H9 (cell line): Measurements from ENCODE around the gene MED29. TPM values are rescaled to one million over a fixed set of nuclear protein-coding genes. Genes with fewer than 3 reads are reported as not detected.

Experiments used
- DNase-seq: peaks from one replicate; pipeline ENCODE4 v3.0.0-alpha.2; 2017
- H2AFZ ChIP-seq: one replicate; pipeline ENCODE4 v1.6.1; 2013; ENCODE audit warnings: mild to moderate bottlenecking, low read length, control low read depth, moderate library complexity
- H2AK5ac ChIP-seq: 2 replicates; pipeline ENCODE4 v1.6.1; 2013; ENCODE audit warnings: low read length, control low read depth, mixed read lengths; ENCODE audit not compliant: insufficient read length
- H2BK120ac ChIP-seq: one replicate; pipeline ENCODE4 v1.6.1; 2013; ENCODE audit warnings: low read depth, mild to moderate bottlenecking, low read length, control low read depth, inconsistent platforms; ENCODE audit not compliant: poor library complexity, severe bottlenecking
- H2BK12ac ChIP-seq: 2 replicates; pipeline ENCODE4 v1.6.1; 2013; ENCODE audit warnings: low read length, control low read depth, mixed read lengths, low read depth; ENCODE audit not compliant: insufficient read length
- H2BK15ac ChIP-seq: 2 replicates; pipeline ENCODE4 v1.6.1; 2013; ENCODE audit warnings: low read depth, low read length, control low read depth
- H2BK20ac ChIP-seq: one replicate; pipeline ENCODE4 v1.6.1; 2013; ENCODE audit warnings: low read depth, mild to moderate bottlenecking, low read length, control low read depth, inconsistent platforms; ENCODE audit not compliant: poor library complexity, severe bottlenecking
- H2BK5ac ChIP-seq: 2 replicates; pipeline ENCODE4 v1.6.1; 2013; ENCODE audit warnings: low read length, control low read depth, mixed read lengths; ENCODE audit not compliant: insufficient read length
- H3K14ac ChIP-seq: 2 replicates; pipeline ENCODE4 v1.6.1; 2013; ENCODE audit warnings: low read length, control low read depth; ENCODE audit not compliant: insufficient read depth
- H3K18ac ChIP-seq: 2 replicates; pipeline ENCODE4 v1.6.1; 2013; ENCODE audit warnings: low read depth, mild to moderate bottlenecking, mixed read lengths, low read length, control low read depth; ENCODE audit not compliant: insufficient read length
- H3K23ac ChIP-seq: 2 replicates; pipeline ENCODE4 v1.6.1; 2013; ENCODE audit warnings: low read length, control low read depth, mixed read lengths, low read depth; ENCODE audit not compliant: insufficient read length
- H3K23me2 ChIP-seq: 2 replicates; pipeline ENCODE4 v1.6.1; 2013; ENCODE audit warnings: low read depth, mild to moderate bottlenecking, mixed read lengths, low read length, control low read depth; ENCODE audit not compliant: insufficient read length, poor library complexity, severe bottlenecking
- H3K27ac ChIP-seq: 2 replicates; pipeline ENCODE4 v1.5.1; 2013; ENCODE audit warnings: low read length, control low read depth, mixed read lengths, low read depth; ENCODE audit not compliant: insufficient read length
- H3K27me3 ChIP-seq: 2 replicates; pipeline ENCODE4 v1.6.1; 2013; ENCODE audit warnings: low read length, control low read depth, inconsistent platforms; ENCODE audit not compliant: insufficient read depth
- H3K4ac ChIP-seq: 2 replicates; pipeline ENCODE4 v1.6.1; 2013; ENCODE audit warnings: low read depth, mild to moderate bottlenecking, control low read depth, inconsistent platforms, low read length, moderate library complexity
- H3K4me1 ChIP-seq: 2 replicates; pipeline ENCODE4 v1.6.1; 2013; ENCODE audit warnings: low read length, control low read depth, inconsistent platforms; ENCODE audit not compliant: insufficient read depth
- H3K4me2 ChIP-seq: 2 replicates; pipeline ENCODE4 v1.6.1; 2013; ENCODE audit warnings: low read length, control low read depth, mixed read lengths; ENCODE audit not compliant: insufficient read length, insufficient read depth
- H3K56ac ChIP-seq: 2 replicates; pipeline ENCODE4 v1.6.1; 2013; ENCODE audit warnings: low read depth, mild to moderate bottlenecking, mixed read lengths, low read length, control low read depth; ENCODE audit not compliant: insufficient read length
- H3K79me1 ChIP-seq: 2 replicates; pipeline ENCODE4 v1.6.1; 2013; ENCODE audit warnings: low read depth, mild to moderate bottlenecking, moderate library complexity, low read length, control low read depth, inconsistent platforms; ENCODE audit not compliant: insufficient read depth, poor library complexity, severe bottlenecking
- H3K79me2 ChIP-seq: 2 replicates; pipeline ENCODE4 v1.6.1; 2013; ENCODE audit warnings: low read length, control low read depth, inconsistent platforms; ENCODE audit not compliant: insufficient read depth
- H3K9ac ChIP-seq: 2 replicates; pipeline ENCODE4 v1.6.1; 2013; ENCODE audit warnings: low read length, control low read depth, mixed read lengths; ENCODE audit not compliant: insufficient read length; ENCODE audit errors: extremely low read depth
- H3K9me3 ChIP-seq: one replicate; pipeline ENCODE4 v1.6.1; 2013; ENCODE audit warnings: low read depth, low read length, inconsistent platforms; ENCODE audit not compliant: control insufficient read depth
- H3T11ph ChIP-seq: one replicate; pipeline ENCODE4 v1.6.1; 2013; ENCODE audit warnings: mild to moderate bottlenecking, low read length, control low read depth, inconsistent platforms
- H4K20me1 ChIP-seq: one replicate; pipeline ENCODE4 v1.6.1; 2013; ENCODE audit not compliant: control insufficient read depth, insufficient read length, insufficient read depth
- H4K5ac ChIP-seq: 2 replicates; pipeline ENCODE4 v1.6.1; 2013; ENCODE audit warnings: low read depth, mild to moderate bottlenecking, mixed read lengths, low read length, control low read depth; ENCODE audit not compliant: insufficient read length
- H4K8ac ChIP-seq: replicated peaks from 2 replicates; pipeline ENCODE4 v1.6.1; 2013; ENCODE audit warnings: low read length, control low read depth, mixed read lengths, low read depth; ENCODE audit not compliant: insufficient read length
- H4K91ac ChIP-seq: 2 replicates; pipeline ENCODE4 v1.6.1; 2013; ENCODE audit warnings: low read depth, mild to moderate bottlenecking, moderate library complexity, mixed read lengths, low read length, control low read depth; ENCODE audit not compliant: insufficient read length
- H3K27ac Mint-ChIP-seq, 3 experiments: 2 replicates in 2 of 3; 3 replicates in 1 of 3; pipeline ENCODE4 v1.8.0; 2020 to 2021; ENCODE audit warnings: mixed read lengths in 3 of 3, mild to moderate bottlenecking in 1 of 3, moderate library complexity in 1 of 3
- H3K27me3 Mint-ChIP-seq: 2 replicates; pipeline ENCODE4 v1.8.0; 2021; ENCODE audit warnings: low read depth, mild to moderate bottlenecking, moderate library complexity, mixed read lengths
- H3K36me3 Mint-ChIP-seq, 3 experiments: 2 replicates in 2 of 3; 3 replicates in 1 of 3; pipeline ENCODE4 v1.8.0; 2020 to 2021; ENCODE audit warnings: low read depth in 3 of 3, mixed read lengths in 3 of 3; ENCODE audit not compliant: insufficient read depth in 1 of 3
- H3K4me1 Mint-ChIP-seq, 2 experiments: 2 replicates each; pipeline ENCODE4 v1.8.0; 2020; ENCODE audit warnings: mixed read lengths in 2 of 2
- H3K4me3 Mint-ChIP-seq, 2 experiments: 2 replicates in 1 of 2; 3 replicates in 1 of 2; pipeline ENCODE4 v1.8.0; 2020 to 2021; ENCODE audit warnings: mild to moderate bottlenecking in 2 of 2, mixed read lengths in 2 of 2, moderate library complexity in 1 of 2
- H3K9me3 Mint-ChIP-seq, 2 experiments: 2 replicates in 1 of 2; 3 replicates in 1 of 2; pipeline ENCODE4 v1.8.0; 2020; ENCODE audit warnings: mild to moderate bottlenecking in 2 of 2, mixed read lengths in 2 of 2, moderate library complexity in 1 of 2
- WGBS: extraction: QIAGEN DNeasy Blood & Tissue Kit; methylation state at CpG from one replicate; pipeline ENCODE4 v1.1.7; 2013; ENCODE audit warnings: missing lambda C conversion rate, low lambda C conversion rate, mixed read lengths; ENCODE audit not compliant: insufficient read length; ENCODE audit errors: extremely low coverage; 5-methylcytosine and 5-hydroxymethylcytosine counted together
- total RNA-seq: library from RNA; stranded (reverse); gene quantifications from 2 replicates; pipeline ENCODE4 v1.2.1, GENCODE V29; 2021
- TF ChIP-seq, protein P1 (sequence below): fragments of 200-600 bp; sonication (generic); conservative IDR thresholded peaks from 3 replicates; pipeline ENCODE4 v1.8.0; 2021; ENCODE audit warnings: antibody characterized with exemption, mild to moderate bottlenecking

The MED29 gene
- total RNA-seq, 1 experiment from 2014 or later, result 48.3 TPM

- Histone ChIP-seq H3K79me2 (no peaks in the 10 kb centered on the region), H3K9ac (no peak overlapping the region), H2BK120ac (no peak overlapping the region), H3K56ac (no peak overlapping the region), H3K4ac (no peak overlapping the region), H3K23me2 (no peaks in the 10 kb centered on the region), H3K9me3 (no peaks in the 10 kb centered on the region), H3K27ac (no peak overlapping the region), H3K27me3 (no peaks in the 10 kb centered on the region), H3K23ac (no peak overlapping the region), H3T11ph (no peak overlapping the region), H4K8ac (no peak overlapping the region), H3K79me1 (no peaks in the 10 kb centered on the region), H4K91ac (no peak overlapping the region), H3K18ac (no peak overlapping the region), H2BK5ac (no peak overlapping the region), H2BK15ac (no peak overlapping the region), H2BK12ac (no peak overlapping the region), H3K14ac (no peak overlapping the region), H4K5ac (no peak overlapping the region), H4K20me1 (no peaks in the 10 kb centered on the region), H2AK5ac (no peak overlapping the region), H2AFZ (no peak overlapping the region), H3K4me1 (no peaks in the 10 kb centered on the region), H3K4me2 (no peak overlapping the region), H2BK20ac (no peak overlapping the region)
- Mint-ChIP-seq H3K4me1 (no peaks in the 10 kb centered on the region), H3K27me3 (no peaks in the 10 kb centered on the region; the same call in none of the 2 replicates), H3K4me3 (no peak overlapping the region), H3K27ac (no peak overlapping the region), H3K9me3 (no peaks in the 10 kb centered on the region), H3K36me3 (peaks cover 21 to 72% (median 56%) of the 10 kb centered on the region in 3 experiments; a peak in 6 of 7 replicates)
- DNase-seq, result no peak
- TF ChIP-seq, protein P1, sequence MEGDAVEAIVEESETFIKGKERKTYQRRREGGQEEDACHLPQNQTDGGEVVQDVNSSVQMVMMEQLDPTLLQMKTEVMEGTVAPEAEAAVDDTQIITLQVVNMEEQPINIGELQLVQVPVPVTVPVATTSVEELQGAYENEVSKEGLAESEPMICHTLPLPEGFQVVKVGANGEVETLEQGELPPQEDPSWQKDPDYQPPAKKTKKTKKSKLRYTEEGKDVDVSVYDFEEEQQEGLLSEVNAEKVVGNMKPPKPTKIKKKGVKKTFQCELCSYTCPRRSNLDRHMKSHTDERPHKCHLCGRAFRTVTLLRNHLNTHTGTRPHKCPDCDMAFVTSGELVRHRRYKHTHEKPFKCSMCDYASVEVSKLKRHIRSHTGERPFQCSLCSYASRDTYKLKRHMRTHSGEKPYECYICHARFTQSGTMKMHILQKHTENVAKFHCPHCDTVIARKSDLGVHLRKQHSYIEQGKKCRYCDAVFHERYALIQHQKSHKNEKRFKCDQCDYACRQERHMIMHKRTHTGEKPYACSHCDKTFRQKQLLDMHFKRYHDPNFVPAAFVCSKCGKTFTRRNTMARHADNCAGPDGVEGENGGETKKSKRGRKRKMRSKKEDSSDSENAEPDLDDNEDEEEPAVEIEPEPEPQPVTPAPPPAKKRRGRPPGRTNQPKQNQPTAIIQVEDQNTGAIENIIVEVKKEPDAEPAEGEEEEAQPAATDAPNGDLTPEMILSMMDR, result no peak
- no CpG with 5 or more reads among the region's 1 CpG for WGBS
These were observed 25.6 kb upstream of the MED29 start for GRCh38 chr19:39365531-39365930.
